Brain microvascular endothelial cell (primary cell): ENCODE data around the gene UBE2G1.

Experiments used
- DNase-seq: peaks from one replicate; pipeline ENCODE4 v3.0.0-alpha.2; 2020
- H3K27ac ChIP-seq: fragments of 250-450 bp; sonication (Bioruptor Pico); 2 replicates; pipeline ENCODE4 v1.5.1; 2020; ENCODE audit warnings: mild to moderate bottlenecking, moderate library complexity
- H3K27me3 ChIP-seq: fragments of 250-450 bp; sonication (Bioruptor Pico); replicated peaks from 2 replicates; pipeline ENCODE4 v1.5.1; 2020; ENCODE audit warnings: mild to moderate bottlenecking
- H3K36me3 ChIP-seq: fragments of 250-450 bp; sonication (Bioruptor Pico); replicated peaks from 2 replicates; pipeline ENCODE4 v1.5.1; 2020; ENCODE audit warnings: mild to moderate bottlenecking
- H3K4me3 ChIP-seq: 2 replicates; pipeline ENCODE4 v1.5.1; 2011; ENCODE audit warnings: low read depth, mild to moderate bottlenecking, control low read depth, low read length, moderate library complexity
- in situ Hi-C: cut with HindIII; loops from 2 replicates; pipeline ENCODE4 v1.10.0; 2017; ENCODE audit warnings: low sequenced_read_pairs, low pct_ligation_motif_present
- TF ChIP-seq, protein P1 (sequence below): IDR thresholded peaks from 2 replicates; pipeline ENCODE4 v1.5.1; 2011; ENCODE audit warnings: low read depth, mild to moderate bottlenecking, moderate library complexity, low read length, control low read depth, inconsistent platforms; ENCODE audit errors: missing control alignments

UBE2G1 gene

GRCh38 chr17:4394208-4395110 lies 28.0 kb upstream of the UBE2G1 start:
- in situ Hi-C loops, result no loop called here
- no peak overlapping the region for H3K4me3 ChIP-seq

DNA sequence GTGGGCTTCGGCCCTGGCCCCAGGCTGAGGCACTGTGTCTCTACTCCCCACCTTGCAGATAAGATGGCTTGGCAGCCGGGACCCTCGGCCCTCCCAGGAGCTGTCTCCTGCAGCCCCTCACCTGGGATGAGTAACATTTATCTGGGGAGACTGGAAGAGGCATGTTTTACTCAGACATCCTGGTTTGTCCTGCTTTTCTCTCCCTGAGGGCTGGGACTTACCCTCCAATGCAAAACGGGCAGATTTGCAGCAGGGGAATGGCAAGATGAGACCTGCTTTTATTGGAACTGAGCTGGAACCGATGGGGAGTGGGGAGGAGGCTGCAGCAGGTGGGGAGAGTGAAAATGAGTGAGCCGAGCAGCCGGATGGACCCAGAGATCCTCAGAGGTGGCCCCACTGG lies 27.3 kb upstream of the UBE2G1 start:
- Histone ChIP-seq H3K27ac (no peak overlapping the region), H3K36me3 (no peaks in the 10 kb centered on the region), H3K4me3 (no peak overlapping the region), H3K27me3 (no peaks in the 10 kb centered on the region)
- DNase-seq, result no peak
- in situ Hi-C loops, result no loop called here
- TF ChIP-seq, protein P1, sequence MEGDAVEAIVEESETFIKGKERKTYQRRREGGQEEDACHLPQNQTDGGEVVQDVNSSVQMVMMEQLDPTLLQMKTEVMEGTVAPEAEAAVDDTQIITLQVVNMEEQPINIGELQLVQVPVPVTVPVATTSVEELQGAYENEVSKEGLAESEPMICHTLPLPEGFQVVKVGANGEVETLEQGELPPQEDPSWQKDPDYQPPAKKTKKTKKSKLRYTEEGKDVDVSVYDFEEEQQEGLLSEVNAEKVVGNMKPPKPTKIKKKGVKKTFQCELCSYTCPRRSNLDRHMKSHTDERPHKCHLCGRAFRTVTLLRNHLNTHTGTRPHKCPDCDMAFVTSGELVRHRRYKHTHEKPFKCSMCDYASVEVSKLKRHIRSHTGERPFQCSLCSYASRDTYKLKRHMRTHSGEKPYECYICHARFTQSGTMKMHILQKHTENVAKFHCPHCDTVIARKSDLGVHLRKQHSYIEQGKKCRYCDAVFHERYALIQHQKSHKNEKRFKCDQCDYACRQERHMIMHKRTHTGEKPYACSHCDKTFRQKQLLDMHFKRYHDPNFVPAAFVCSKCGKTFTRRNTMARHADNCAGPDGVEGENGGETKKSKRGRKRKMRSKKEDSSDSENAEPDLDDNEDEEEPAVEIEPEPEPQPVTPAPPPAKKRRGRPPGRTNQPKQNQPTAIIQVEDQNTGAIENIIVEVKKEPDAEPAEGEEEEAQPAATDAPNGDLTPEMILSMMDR, result no peak

More at GRCh38 chr17:4394208-4395110, 28.0 kb upstream of the UBE2G1 start:
- Histone ChIP-seq H3K27me3 (no peaks in the 10 kb centered on the region), H3K27ac (no peak overlapping the region), H3K36me3 (no peaks in the 10 kb centered on the region)
- TF ChIP-seq, protein P1, result no peak
- DNase-seq, result no peak

- Histone ChIP-seq H3K27me3 (no peaks in the 10 kb centered on the region), H3K27ac (no peak overlapping the region), H3K36me3 (no peaks in the 10 kb centered on the region), H3K4me3 (no peak overlapping the region)
- TF ChIP-seq, protein P1, result no peak
- no peak for DNase-seq
- in situ Hi-C loops, result no loop called here
Observed at GRCh38 chr17:4389079-4389478, 22.6 kb upstream of the UBE2G1 start.

DNA sequence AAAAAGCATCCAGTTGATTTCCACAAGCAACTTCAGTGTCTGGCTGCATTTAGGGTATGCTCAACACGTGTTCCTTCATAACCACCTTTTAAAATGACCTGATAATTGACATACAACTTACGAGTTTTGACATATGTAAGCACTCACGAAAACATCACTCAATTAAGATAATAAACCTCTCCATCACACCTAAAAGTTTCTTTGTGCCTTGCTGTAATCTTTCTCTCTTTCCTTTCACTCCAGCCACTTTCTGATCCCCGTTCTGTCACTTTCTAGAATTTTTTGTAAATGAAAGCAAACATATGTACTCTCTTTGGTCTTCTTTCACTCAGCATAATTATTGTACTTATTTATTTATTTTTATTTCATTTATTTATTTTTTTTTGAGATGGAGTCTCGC lies 20.7 kb upstream of the UBE2G1 start:
- Histone ChIP-seq H3K36me3 (no peaks in the 10 kb centered on the region), H3K4me3 (no peak overlapping the region), H3K27ac (no peak overlapping the region), H3K27me3 (no peaks in the 10 kb centered on the region)
- TF ChIP-seq, protein P1, result no peak
- DNase-seq, result no peak
- in situ Hi-C loops, result no loop called here

- no peak for DNase-seq
Observed at GRCh38 chr17:4386406-4386805, 19.9 kb upstream of the UBE2G1 start.

More at GRCh38 chr17:4386406-4386805, 19.9 kb upstream of the UBE2G1 start:
- Histone ChIP-seq H3K27ac (no peak overlapping the region), H3K36me3 (no peaks in the 10 kb centered on the region), H3K27me3 (no peaks in the 10 kb centered on the region), H3K4me3 (no peak overlapping the region)
- in situ Hi-C loops, result no loop called here
- TF ChIP-seq, protein P1, result no peak
